GM12874 (cell line): ENCODE data around the gene ARMH3.

Experiments used
- CTCF ChIP-seq: IDR thresholded peaks from 2 replicates; pipeline ENCODE4 v1.5.1; 2011; ENCODE audit warnings: low read depth, mild to moderate bottlenecking, control low read depth, low read length, moderate library complexity; ENCODE audit not compliant: insufficient read depth

ARMH3 gene

GRCh38 chr10:101828766-101829551 is 227.0 kb downstream of the ARMH3 start:
- TF ChIP-seq CTCF, result no peak

GRCh38 chr10:101827919-101828600 is 227.9 kb downstream of the ARMH3 start:
- TF ChIP-seq CTCF, result no peak

GRCh38 chr10:101826852-101827434 is 229.0 kb downstream of the ARMH3 start:
- no peak for TF ChIP-seq CTCF

- TF ChIP-seq CTCF, result no peak
Observed at GRCh38 chr10:101824736-101825135, 231.2 kb downstream of the ARMH3 start.

- no peak for TF ChIP-seq CTCF
Observed at GRCh38 chr10:101818872-101819633, 236.9 kb downstream of the ARMH3 start.

- no peak for TF ChIP-seq CTCF
Observed at GRCh38 chr10:101818119-101818871, 237.7 kb downstream of the ARMH3 start, which contains the start of gene OGA. OGA (minus strand) TSS chr10:101818444; CDS start chr10:101818022, 422 bp downstream.
